ENCODE measurements around the gene STARD10. TPM values are rescaled to one million over a fixed set of nuclear protein-coding genes. Genes with fewer than 3 reads are reported as not detected.
A peak's percentile ranks its signal among the peaks of the same experiment; 100 is the strongest.

Gene STARD10
- total and polyA plus RNA-seq, 3 donors from 2014 or later: 130 to 379 (median 202) TPM

GRCh38 chr11:72760539-72761405 lies 33.1 kb downstream of the STARD10 start:
- WGBS, 2 donors: 90 to 92% methylated on average over 8 of the region's 8 CpGs
- DNase-seq: no peak
- H3K4me1 ChIP-seq: no peaks in the 10 kb centered on the region
- no peak overlapping the region for H3K27ac ChIP-seq
- H3K4me3 ChIP-seq: no peak overlapping the region
- no peaks in the 10 kb centered on the region for H3K27me3 ChIP-seq
- TF ChIP-seq POLR2A (IDR thresholded peaks at IDR 0.05) (no peak), CTCF (IDR thresholded peaks at IDR 0.05) (no peak)
- H3K9me3 ChIP-seq: no peaks in the 10 kb centered on the region
- H3K36me3 ChIP-seq (ENCODE audit: low read depth, missing control alignments): no peaks in the 10 kb centered on the region
- intact Hi-C loops (cut with DNase I; ENCODE audit: low total_unique reads): no loop called here

GRCh38 chr11:72759468-72759985 lies 34.3 kb downstream of the STARD10 start:
- Histone ChIP-seq H3K27me3 (no peaks in the 10 kb centered on the region), H3K27ac (no peak overlapping the region)
- 83 to 84% methylated on average over 8 of the region's 8 CpGs for WGBS, 2 donors

GRCh38 chr11:72758690-72759389 lies 35.0 kb downstream of the STARD10 start:
- H3K4me1 ChIP-seq: no peaks in the 10 kb centered on the region
- peak; percentile 50 for DNase-seq

More at GRCh38 chr11:72759468-72759985, 34.3 kb downstream of the STARD10 start:
- Histone ChIP-seq H3K9me3 (no peaks in the 10 kb centered on the region), H3K4me3 (no peak overlapping the region), H3K4me1 (no peaks in the 10 kb centered on the region), H3K36me3 (ENCODE audit: low read depth, missing control alignments) (no peaks in the 10 kb centered on the region)
- no peak for TF ChIP-seq CTCF (IDR thresholded peaks at IDR 0.05)
- no peak for TF ChIP-seq POLR2A (IDR thresholded peaks at IDR 0.05)
- no peak for DNase-seq
- intact Hi-C loops (cut with DNase I; ENCODE audit: low total_unique reads): no loop called here

GRCh38 chr11:72758304-72758689 lies 35.5 kb downstream of the STARD10 start:
- Histone ChIP-seq H3K27me3 (no peaks in the 10 kb centered on the region), H3K36me3 (ENCODE audit: low read depth, missing control alignments) (no peaks in the 10 kb centered on the region), H3K4me1 (no peaks in the 10 kb centered on the region), H3K27ac (no peak overlapping the region), H3K4me3 (no peak overlapping the region), H3K9me3 (no peaks in the 10 kb centered on the region)
- 96 to 100% methylated on average over 5 to 7 of the region's 7 CpGs for WGBS, 2 donors
- intact Hi-C loops (cut with DNase I; ENCODE audit: low total_unique reads): no loop called here
- no peak for DNase-seq
- TF ChIP-seq POLR2A (IDR thresholded peaks at IDR 0.05) (no peak), CTCF (IDR thresholded peaks at IDR 0.05) (no peak)

More at GRCh38 chr11:72758690-72759389, 35.0 kb downstream of the STARD10 start:
- H3K36me3 ChIP-seq (ENCODE audit: low read depth, missing control alignments): no peaks in the 10 kb centered on the region
- TF ChIP-seq CTCF (IDR thresholded peaks at IDR 0.05) (no peak), POLR2A (IDR thresholded peaks at IDR 0.05) (no peak)
- H3K27ac ChIP-seq: no peak overlapping the region
- intact Hi-C loops (cut with DNase I; ENCODE audit: low total_unique reads): no loop called here
- WGBS, 2 donors: 62 to 69% methylated on average over 17 of the region's 17 CpGs
- H3K27me3 ChIP-seq: no peaks in the 10 kb centered on the region
- H3K9me3 ChIP-seq: no peaks in the 10 kb centered on the region
- H3K4me3 ChIP-seq: no peak overlapping the region

Measured in testis (tissue), 3 donors.